Hematopoietic multipotent progenitor cell treated with erythropoietin and hydrocortisone succinate and interleukin-3 and kit ligand, for 15 days (in vitro differentiated cells): ENCODE results near the gene PPM1L.

Experiments
- DNase-seq: peaks from one replicate; pipeline ENCODE4 v3.0.0-alpha.2; 2015; ENCODE audit warnings: low spot score

PPM1L gene

DNA sequence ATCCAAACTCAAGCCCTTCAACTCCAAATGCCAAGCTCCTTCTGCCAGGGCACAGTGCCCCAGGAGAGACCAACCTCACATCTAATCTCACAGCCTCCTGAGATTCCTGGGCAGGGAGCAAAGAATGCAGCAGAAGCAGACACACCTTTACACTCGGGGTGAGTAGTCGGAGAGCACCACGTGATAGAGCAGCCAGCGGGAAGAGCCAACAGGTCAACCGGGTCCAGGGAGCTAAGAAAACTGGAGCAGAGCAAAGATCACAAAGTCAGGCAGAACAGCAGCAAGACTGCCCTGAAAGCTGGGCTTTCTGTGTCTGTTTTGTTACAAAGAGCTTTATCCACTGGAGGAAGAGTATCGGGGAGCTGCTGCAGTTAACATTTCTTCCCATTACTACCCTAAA is 345.0 kb downstream of the PPM1L start:
- no peak for DNase-seq

- no peak for DNase-seq
Observed at GRCh38 chr3:161101609-161102008, 345.6 kb downstream of the PPM1L start.

DNA sequence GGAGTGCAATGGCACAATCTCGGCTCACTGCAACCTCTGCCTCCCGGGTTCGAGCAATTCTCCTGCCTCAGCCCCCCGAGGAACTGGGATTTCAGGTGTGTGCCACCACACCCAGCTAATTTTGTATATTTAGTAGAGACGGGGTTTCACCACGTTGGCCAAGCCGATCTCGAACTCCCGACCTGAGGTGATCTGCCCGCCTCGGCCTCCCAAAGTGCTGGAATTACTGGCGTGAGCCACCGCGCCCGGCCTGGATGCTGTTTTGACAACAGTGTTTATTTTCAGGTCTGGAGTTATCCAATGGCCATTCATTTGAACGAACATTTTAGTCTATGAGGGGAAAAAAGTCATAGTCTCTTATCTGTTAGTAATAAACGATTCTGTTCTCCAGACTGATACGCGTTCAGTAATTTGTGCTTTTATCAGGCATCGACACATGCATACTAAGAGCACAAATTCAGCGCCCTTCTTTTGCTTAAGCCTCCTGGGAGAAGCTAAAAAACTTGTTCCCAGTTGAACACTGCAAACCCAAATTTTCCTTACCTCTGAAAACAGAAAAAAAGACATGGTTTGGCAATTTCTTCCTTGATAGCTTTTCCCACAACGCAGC is 347.9 kb downstream of the PPM1L start:
- DNase-seq, result no peak

DNA sequence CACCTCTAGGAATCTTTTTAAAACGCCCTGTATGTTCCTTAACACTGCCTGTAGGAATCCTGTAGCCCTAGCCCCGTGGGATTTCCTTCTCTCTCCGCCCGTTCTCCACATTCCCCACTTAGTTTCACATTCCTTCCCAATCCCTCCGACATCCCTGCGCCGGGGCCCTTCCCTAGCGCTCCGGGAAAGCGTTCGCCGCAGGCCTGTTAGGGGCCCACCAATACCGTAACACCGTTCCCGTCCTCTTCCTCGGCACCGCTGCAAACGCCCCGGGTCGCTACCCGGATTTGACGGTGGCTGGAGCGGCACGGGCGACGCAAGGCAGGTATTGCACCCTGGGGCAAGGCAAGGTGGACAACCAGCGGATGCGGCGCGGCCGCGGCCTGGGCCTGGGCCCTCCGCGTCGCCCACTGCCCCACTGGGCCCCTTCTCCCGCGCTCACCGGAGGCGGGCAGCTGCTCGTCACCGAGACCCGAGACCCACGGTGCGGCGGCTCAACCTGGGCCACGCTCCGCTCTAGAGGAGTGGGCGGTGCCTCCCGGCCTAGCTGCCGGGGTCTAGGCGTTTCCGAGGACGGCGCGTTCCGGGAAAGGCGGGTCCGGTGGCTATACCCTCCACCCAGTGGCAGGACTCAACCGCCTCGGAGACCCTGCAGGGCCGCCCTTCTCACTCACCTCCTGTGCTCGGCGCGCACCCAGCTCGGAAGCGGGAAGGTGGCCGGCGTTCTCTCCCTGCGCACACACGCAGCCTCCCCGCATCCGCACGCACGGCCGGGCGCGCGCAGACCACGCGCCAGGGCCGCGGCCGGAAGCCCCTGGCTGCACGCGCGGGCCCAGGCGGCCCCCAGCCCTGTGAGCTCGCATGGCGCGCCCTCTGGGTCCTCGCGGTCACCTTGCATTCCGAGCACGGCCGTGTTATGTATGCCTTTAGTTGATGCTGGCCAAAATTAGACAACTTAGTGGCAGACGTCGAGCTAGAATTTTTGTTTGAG is 348.8 kb downstream of the PPM1L start, which contains the start of gene B3GALNT1:
Gene B3GALNT1, minus strand, starts transcription at position 789 of the 991 bp plus-strand sequence. CDS start 18,595 bp downstream, outside the sequence.
- DNase-seq, result peak; percentile 22

GRCh38 chr3:161107311-161107710 is 351.3 kb downstream of the PPM1L start:
- DNase-seq, result no peak

DNA sequence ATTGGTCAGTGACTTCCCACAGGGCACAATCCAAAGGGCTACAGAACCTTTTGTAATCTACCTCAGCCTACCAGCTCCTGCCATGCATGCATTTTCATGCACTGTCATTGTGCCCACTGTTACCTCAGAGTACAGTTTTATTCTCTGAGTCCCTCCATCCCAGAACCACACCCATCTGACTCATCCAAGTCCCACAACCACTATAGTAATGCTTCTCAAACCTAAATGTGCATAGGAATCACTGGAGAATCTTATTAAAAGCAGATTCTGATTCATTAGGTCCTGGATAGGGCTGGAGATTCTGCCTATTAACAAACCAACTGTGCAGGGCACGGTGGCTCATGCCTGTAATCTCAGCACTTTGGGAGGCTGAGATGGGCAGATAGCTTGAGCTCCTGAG is 352.8 kb downstream of the PPM1L start:
- DNase-seq, result no peak

DNA sequence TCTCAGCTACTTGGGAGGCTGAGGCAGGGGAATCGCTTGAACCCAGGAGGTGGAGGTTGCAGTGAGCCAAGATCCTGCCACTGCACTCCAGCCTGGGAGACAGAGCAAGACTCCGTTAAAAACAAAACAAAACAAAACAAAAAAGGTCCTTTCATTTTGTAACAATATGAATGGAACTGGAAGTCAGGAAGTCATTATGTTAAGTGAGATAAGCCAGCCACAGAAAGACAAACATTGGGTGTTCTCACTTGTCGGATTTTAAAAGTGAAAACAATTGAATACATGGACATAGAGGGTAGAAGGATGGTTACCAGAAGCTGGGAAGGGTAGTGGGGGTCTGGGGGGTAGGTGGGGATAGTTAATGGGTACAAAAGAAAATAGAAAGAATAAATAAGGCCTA is 361.6 kb downstream of the PPM1L start:
- DNase-seq, result no peak

- no peak for DNase-seq
Observed at GRCh38 chr3:161126495-161126894, 370.5 kb downstream of the PPM1L start.
